Measurements from ENCODE around the gene SLMAP.
"Not testable (repeated sequence)": the region's sequence is repeated elsewhere in the genome, so short reads cannot be mapped to it uniquely, and the experiment has no call there.

Gene SLMAP

GRCh38 chr3:57796261-57796660 is 40.2 kb downstream of the SLMAP start:
- DNase-seq = no peak

- no peak for DNase-seq
Observed at GRCh38 chr3:57797701-57798487, 41.8 kb downstream of the SLMAP start.

GRCh38 chr3:57803647-57804081 is 47.6 kb downstream of the SLMAP start:
- DNase-seq = no peak

GRCh38 chr3:57805266-57805665 is 49.2 kb downstream of the SLMAP start:
- no peak for DNase-seq

- no peak for DNase-seq
Observed at GRCh38 chr3:57805674-57806073, 49.6 kb downstream of the SLMAP start.

GRCh38 chr3:57806195-57806594 is 50.1 kb downstream of the SLMAP start:
- DNase-seq = not testable (repeated sequence)

- no peak for DNase-seq
Observed at GRCh38 chr3:57808961-57809608, 53.0 kb downstream of the SLMAP start.

GRCh38 chr3:57809609-57809968 is 53.5 kb downstream of the SLMAP start:
- DNase-seq = no peak

GRCh38 chr3:57810048-57810447 is 53.9 kb downstream of the SLMAP start:
- no peak for DNase-seq

GRCh38 chr3:57810471-57811137 is 54.5 kb downstream of the SLMAP start:
- DNase-seq = no peak

GRCh38 chr3:57815036-57815435 is 58.9 kb downstream of the SLMAP start:
- DNase-seq = no peak

- no peak for DNase-seq
Observed at GRCh38 chr3:57816471-57817095, 60.5 kb downstream of the SLMAP start.

- no peak for DNase-seq
Observed at GRCh38 chr3:57818772-57819171, 62.7 kb downstream of the SLMAP start.

GRCh38 chr3:57820479-57820878 is 64.4 kb downstream of the SLMAP start:
- DNase-seq = no peak

GRCh38 chr3:57821765-57822164 is 65.7 kb downstream of the SLMAP start:
- no peak for DNase-seq

- no peak for DNase-seq
Observed at GRCh38 chr3:57822686-57823085, 66.6 kb downstream of the SLMAP start.

- DNase-seq = no peak
Observed at GRCh38 chr3:57825116-57825515, 69.0 kb downstream of the SLMAP start.

- DNase-seq = no peak
Observed at GRCh38 chr3:57826245-57826951, 70.3 kb downstream of the SLMAP start.

- no peak for DNase-seq
Observed at GRCh38 chr3:57826952-57827723, 71.0 kb downstream of the SLMAP start.

- no peak for DNase-seq
Observed at GRCh38 chr3:57827757-57828156, 71.6 kb downstream of the SLMAP start.

- no peak for DNase-seq
Observed at GRCh38 chr3:57832486-57832885, 76.4 kb downstream of the SLMAP start.

- no peak for DNase-seq
Observed at GRCh38 chr3:57832900-57833313, 76.8 kb downstream of the SLMAP start.

Data from NCI-H526 treated with DMSO at 0.1 percent for 48 hours (cell line).